Renal cortex interstitium (tissue), 11 donors: ENCODE results near the gene POLR1B. TPM values are rescaled to one million over a fixed set of nuclear protein-coding genes. Genes with fewer than 3 reads are reported as not detected.
"Not testable (repeated sequence)": the region's sequence is repeated elsewhere in the genome, so short reads cannot be mapped to it uniquely, and the experiment has no call there.

Source experiments
- DNase-seq, 11 donors: peaks; one replicate each; pipeline ENCODE4 v3.0.0-alpha.2; 2013; ENCODE audit warnings: low read depth in 9 of 11, low spot score in 4 of 11; ENCODE audit errors: extremely low read depth in 1 of 11
- polyA plus RNA-seq, 3 donors: library from polyadenylated mRNA; unstranded; fragments of 120-200 nt; gene quantifications; one replicate each; pipeline ENCODE4 v1.2.1, GENCODE V29; 2013; ENCODE audit not compliant: insufficient read length in 3 of 3

The POLR1B gene
- polyA plus RNA-seq, 3 donors, result 20.2 to 28.8 (median 21.1) TPM

DNA sequence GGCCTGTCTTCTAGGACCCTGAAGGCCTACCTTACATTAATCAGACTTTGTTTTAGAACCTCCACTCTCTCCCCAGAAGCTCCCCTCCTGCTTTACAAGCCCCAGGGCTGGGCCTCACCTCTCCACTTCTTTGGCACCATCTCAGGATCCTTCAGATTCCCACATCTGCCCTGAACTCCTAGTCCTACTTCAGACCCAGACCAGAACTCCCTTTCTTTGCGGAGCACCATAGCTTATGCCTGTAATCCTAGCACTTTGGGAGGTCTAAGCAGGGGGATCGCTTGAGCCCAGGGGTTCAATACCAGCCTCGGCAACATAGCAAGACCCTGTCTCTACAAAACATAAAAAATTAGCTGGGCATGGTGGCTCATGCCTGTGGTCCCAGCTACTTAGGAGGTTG lies 43.1 kb downstream of the POLR1B start:
- no peak for DNase-seq

DNA sequence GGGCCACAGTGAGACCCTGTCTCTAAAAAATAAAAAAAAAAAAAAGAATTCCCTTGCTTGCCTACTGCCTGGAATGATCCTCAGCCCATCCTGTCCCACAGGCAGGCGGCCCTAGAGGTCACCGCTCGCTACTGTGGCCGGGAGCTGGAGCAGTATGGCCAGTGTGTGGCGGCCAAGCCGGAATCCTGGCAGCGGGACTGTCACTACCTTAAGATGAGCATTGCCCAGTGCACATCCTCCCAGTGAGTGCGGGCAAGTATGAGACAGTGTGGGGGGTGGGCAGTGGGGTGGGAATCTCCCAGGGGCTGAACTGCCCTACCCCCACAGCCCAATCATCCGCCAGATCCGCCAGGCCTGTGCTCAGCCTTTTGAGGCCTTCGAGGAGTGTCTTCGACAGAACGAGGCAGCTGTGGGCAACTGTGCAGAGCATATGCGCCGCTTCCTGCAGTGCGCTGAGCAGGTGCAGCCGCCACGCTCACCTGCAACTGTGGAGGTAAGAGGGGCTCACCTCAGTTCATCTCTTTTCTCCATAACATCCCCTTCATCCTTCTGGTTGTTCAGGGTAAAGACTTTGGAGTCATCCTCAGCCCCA lies 43.7 kb downstream of the POLR1B start:
- no peak for DNase-seq

DNA sequence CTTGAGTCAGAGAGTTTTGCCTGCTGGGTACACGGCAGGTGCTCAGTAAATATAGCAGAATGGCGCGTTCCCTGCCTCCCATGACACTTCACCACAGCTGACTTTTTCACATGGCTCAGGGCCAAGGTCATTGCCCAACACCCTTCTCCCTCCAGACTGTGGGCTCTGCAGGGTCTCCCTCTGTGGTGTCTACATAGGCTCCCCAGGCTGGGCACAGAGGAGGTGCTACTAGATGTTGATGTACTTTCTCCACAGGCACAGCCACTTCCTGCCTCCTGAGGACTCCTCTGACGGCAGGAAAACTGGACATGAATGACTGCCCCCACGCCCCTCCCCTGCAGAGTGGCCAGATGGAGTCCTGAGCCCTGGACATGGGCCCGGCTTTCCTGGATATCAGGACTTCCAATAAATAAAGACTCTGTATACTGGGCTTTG lies 46.4 kb downstream of the POLR1B start:
- DNase-seq, result no peak

- no peak for DNase-seq
Measured at GRCh38 chr2:112591413-112591812, 49.1 kb downstream of the POLR1B start.

DNA sequence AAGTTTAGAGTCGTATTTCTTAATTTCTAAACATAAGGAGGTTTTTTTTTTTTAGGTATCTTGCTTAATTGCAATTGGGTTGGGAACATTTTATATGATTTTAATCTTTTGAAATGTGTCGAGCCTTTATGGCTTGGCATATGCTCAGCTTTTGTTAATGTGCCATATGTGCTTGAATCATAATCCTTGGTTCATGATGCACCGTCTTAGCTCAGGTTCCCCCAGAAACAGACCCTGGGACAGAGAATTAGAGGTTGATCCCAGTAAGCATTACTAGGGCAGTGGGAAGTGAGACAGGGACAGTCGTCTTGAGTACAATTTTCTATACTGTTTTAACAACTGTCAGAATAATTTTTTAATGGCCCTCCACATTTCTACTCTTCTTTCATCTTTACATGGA lies 51.5 kb downstream of the POLR1B start:
- no peak for DNase-seq

DNA sequence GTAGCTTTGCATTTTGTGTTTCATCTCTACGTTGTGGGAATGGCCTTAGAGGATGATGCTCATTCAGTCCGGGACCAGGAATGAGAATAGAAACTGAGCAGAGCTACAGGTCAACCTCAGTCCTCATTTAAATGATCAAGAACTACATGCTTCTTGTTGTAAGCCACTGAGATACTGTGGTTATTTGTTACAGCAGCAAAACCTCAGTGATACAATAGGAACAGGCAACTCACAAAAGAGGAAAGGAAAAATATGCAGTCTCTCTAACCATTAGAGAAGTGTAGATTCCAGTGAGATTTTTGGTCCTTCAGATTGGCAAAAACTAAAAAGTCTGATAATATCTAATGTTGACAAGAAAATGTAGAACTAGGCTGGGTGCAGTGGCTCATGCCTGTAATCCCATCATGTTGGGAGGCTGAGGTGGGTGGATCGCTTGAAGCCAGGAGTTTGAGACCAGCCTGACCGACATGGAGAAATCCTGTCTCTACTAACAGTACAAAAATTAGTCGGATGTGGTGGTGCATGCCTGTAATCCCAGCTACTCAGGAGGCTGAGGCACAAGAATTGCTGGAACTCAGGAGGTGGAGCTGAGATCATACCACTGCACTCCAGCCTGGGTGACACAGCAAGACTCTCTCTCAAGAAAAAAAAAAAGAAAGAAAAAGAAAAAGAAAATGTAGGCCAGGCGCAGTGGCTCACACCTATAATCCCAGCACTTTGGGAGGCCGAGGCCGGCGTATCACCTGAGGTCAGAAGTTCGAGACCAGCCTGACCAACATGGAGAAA lies 55.5 kb downstream of the POLR1B start:
- no peak for DNase-seq

DNA sequence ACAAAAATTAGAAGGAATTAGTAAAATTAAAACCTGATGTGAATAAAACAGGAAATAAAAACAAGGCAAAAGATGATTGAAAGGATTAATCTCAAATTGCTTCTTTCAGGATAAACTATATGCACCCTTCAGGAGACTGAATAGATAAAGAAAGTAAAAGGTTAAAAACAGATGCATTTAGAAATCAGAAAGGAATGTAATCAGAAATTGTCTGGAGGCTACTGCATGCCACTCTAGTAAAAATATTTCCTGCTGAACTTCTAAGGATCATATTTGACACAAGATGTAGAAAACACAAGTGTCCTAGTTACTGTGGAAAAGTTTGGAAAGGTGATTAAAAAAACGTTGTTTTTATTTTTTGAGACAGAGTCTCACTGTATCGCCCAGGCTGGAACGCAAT lies 58.4 kb downstream of the POLR1B start:
- no peak for DNase-seq

DNA sequence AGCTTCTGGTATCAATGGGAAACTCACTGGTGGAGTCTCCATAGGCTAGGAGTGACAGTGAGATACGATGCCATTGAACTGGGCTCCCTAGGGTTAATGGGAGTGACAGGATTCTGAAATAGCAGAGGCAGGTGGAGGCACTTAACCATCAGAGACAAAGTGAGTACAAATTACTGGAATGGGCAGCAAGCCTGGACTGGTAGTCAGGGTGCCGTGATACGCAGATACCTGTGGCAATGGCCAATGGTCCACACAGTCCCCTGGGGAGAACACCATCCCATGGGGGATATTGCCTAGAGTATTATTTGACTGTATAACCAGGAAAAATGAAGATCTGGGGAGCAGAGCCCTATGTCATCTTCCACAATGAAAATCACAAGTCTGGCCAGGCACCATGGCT lies 59.5 kb downstream of the POLR1B start:
- DNase-seq, result no peak

DNA sequence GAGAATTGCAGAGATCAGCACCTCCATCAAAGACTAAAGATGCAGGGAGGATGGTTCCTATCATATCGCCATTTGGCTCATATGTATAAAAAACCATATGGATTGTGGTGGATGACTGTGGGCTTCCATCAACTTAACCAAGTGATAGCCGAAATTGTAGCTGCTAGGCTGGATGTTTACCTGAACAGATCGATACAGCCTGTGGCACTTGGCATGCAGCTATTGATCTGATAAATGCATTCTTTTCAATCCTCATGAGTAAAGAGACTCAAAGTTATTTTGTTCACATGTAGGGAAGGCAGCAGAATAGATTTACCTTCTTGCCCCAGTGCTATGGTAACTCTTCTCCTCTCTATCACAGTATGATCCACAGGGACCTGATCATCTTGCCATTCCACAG lies 60.7 kb downstream of the POLR1B start:
- DNase-seq, result no peak

GRCh38 chr2:112603731-112604130 lies 61.5 kb downstream of the POLR1B start:
- no peak for DNase-seq

DNA sequence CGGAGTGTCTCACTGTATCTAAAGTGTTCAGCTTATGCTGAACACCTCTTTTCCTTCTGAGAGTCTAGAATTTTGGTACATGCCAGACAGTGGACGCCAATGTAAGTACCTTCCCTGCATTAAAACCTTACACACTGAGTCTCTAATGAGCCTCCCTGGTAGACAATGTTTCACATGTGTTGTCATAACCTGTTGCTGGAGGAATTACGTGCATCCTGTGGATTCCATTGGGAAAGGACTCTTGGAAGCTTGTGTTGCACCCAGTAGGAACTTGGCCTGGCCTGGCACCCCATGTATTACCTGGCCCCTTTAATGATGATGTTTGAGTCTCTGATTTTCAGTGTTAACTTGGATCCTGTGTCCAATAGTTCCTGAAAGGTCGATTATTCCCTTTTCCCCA lies 62.7 kb downstream of the POLR1B start:
- DNase-seq, result no peak

- no peak for DNase-seq
Measured at GRCh38 chr2:112605926-112606325, 63.7 kb downstream of the POLR1B start.

- DNase-seq, result no peak
Measured at GRCh38 chr2:112606547-112606946, 64.3 kb downstream of the POLR1B start.

DNA sequence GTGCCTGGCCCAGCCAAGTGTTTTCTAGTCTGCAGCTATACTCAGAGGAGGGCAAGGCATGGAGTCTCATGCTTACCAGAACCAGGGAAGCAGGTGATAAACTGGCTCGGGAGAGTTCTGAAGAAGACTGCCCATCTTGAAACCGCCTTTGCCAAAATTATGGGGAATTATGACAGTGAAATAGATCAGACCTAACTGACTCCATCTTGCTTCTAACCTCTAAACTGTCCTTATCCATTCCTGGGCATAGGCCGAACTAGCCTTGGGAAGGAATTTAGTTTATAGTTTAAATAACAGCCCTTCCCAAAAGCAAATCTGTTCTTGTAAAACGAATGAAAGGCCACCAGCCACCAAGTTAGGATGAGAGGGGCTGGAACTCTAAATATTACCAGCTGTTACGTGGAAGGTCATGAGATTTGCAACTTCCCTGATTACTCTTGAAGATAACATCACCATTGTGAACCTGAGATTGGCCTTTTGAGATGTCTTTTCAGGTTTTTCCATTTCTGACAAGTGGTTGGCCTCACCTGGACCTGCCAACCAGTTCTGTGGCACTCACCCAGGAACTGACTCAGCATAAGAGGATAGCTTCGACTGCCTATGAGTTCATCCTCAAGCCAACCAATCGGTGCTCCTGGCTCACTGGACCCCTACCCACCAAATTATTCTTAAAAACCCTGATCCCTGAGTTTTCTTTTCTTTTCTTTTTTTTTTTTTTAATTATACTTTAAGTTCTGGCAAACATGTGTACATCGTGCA lies 65.6 kb downstream of the POLR1B start:
- DNase-seq, result no peak

- not testable (repeated sequence) for DNase-seq
Measured at GRCh38 chr2:112609320-112609719, 67.1 kb downstream of the POLR1B start.

DNA sequence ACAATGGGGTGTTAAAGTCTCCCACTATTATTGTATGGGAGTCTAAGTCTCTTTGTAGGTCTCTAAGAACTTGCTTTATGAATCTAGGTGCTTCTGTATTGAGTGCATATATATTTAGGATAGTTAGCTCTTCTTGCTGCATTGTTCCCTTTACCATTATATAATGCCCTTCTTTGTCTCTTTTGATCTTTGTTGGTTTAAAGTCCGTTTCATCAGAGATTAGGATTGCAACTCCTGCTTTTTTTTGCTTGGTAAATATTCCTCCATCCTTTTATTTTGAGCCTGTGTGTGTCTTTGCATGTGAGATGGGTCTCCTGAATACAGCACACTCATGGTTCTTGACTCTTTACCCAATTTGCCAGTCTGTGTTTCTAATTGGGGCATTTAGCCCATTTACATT lies 70.0 kb downstream of the POLR1B start:
- DNase-seq, result not testable (repeated sequence)

- DNase-seq, result no peak
Measured at GRCh38 chr2:112614201-112614840, 72.1 kb downstream of the POLR1B start.

DNA sequence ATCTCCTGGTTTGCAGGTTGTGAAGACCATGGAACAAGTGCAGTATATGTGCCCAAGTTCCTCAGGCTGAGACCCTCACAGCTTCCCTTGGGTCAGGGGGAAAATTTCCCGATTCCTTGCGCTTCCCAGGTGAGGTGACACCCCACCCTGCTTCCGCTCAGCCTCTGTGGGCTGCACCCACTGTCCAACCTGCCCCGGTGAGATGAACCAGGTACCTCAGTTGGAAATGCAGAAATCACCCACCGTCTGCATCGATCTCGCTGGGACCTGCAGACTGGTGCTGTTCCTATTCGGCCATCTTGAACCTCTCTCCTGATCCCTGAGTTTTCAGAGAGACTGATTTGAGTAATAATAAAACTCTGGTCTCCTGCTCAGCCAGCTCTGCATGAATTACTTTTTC lies 72.8 kb downstream of the POLR1B start:
- DNase-seq, result no peak

GRCh38 chr2:112615798-112616197 lies 73.5 kb downstream of the POLR1B start:
- DNase-seq, result not testable (repeated sequence)

GRCh38 chr2:112618383-112618782 lies 76.1 kb downstream of the POLR1B start:
- DNase-seq, result no peak
